Heart right ventricle (tissue), 16 donors: Measurements from ENCODE around the gene SCIN. TPM values are rescaled to one million over a fixed set of nuclear protein-coding genes. Genes with fewer than 3 reads are reported as not detected.

Experiments used
- ATAC-seq, 8 donors: fragments of 200-7000 bp; cut with Tn5 transposase; one replicate each; pipeline ENCODE4 v1.9.1; 2020; ENCODE audit warnings: mild to moderate bottlenecking in 8 of 8, moderate library complexity in 8 of 8, moderate number of reproducible peaks in 1 of 8
- DNase-seq, 2 donors: peaks; one replicate each; pipeline ENCODE4 v3.0.0-alpha.2; 2020
- H3K27ac ChIP-seq, 10 donors: fragments of 200-600 bp; sonication (generic) in 2 of 10; one replicate each; pipeline versions ENCODE4 v1.5.0 to v1.8.0; 2020 to 2022; ENCODE audit warnings: mild to moderate bottlenecking in 3 of 10
- H3K27me3 ChIP-seq, 7 donors: fragments of 200-600 bp; one replicate each; pipeline ENCODE4 v1.8.0; 2021 to 2022; ENCODE audit warnings: mild to moderate bottlenecking in 2 of 7
- H3K36me3 ChIP-seq, 9 donors: fragments of 200-600 bp; sonication (generic) in 1 of 9; one replicate each; pipeline versions ENCODE4 v1.5.0 to v1.8.0; 2020 to 2022; ENCODE audit warnings: mild to moderate bottlenecking in 2 of 9
- H3K4me1 ChIP-seq, 9 donors: fragments of 200-600 bp; sonication (generic) in 1 of 9; one replicate each; pipeline versions ENCODE4 v1.5.0 to v1.8.0; 2020 to 2022; ENCODE audit warnings: mild to moderate bottlenecking in 4 of 9
- H3K4me3 ChIP-seq, 10 donors: fragments of 200-600 bp; sonication (generic) in 2 of 10; one replicate each; pipeline versions ENCODE4 v1.5.0 to v1.8.0; 2020 to 2022; ENCODE audit warnings: mild to moderate bottlenecking in 7 of 10, moderate library complexity in 2 of 10
- H3K9me3 ChIP-seq, 11 donors: fragments of 200-600 bp in 10 of 11; sonication (generic) in 2 of 11; one replicate each; pipeline versions ENCODE4 v1.5.0 to v1.8.0; 2013 to 2022; ENCODE audit warnings: mild to moderate bottlenecking in 2 of 11, control low read depth in 1 of 11, moderate library complexity in 1 of 11
- WGBS, 2 donors: extraction: QIAGEN DNeasy Blood & Tissue Kit; methylation state at CpG; one replicate each; pipeline ENCODE4 v1.1.7; 2013; ENCODE audit warnings: inconsistent platforms in 1 of 2; 5-methylcytosine and 5-hydroxymethylcytosine counted together
- intact Hi-C, 10 donors: fragments of 100-400 bp; cut with DNase I; formaldehyde crosslinking; loops; one replicate each; pipeline versions ENCODE4 v1.11.1 to v1.14.2; 2022
- polyA plus RNA-seq, 2 donors: library from polyadenylated mRNA; stranded (reverse); fragments of 200-250 nt; gene quantifications; one replicate each; pipeline ENCODE4 v1.2.3, GENCODE V29; 2013
- total RNA-seq, 10 donors: library from RNA; stranded (reverse); fragmentation: NEBNext Ultra II Directional in 3 of 10; extraction: Animal tissue kit (Norgen Biotek cat#: 25700) in 3 of 10; gene quantifications; one replicate each; pipeline versions ENCODE4 v1.2.1 to v1.2.4, GENCODE V29; 2021 to 2023
- TF ChIP-seq, protein P1 (sequence below), 9 donors: fragments of 200-600 bp; sonication (generic) in 2 of 9; IDR thresholded peaks; one replicate each; pipeline versions ENCODE4 v1.5.0 to v1.8.0; 2021 to 2022; ENCODE audit warnings: antibody characterized with exemption in 9 of 9, mild to moderate bottlenecking in 5 of 9, moderate library complexity in 1 of 9
- donor health status: Arrhythmogenic right ventricular cardiomyopathy.
- donor health status: ischemic (EF 13 %, LVEDD 7.1; RV severe dilation, severe dysfunction).
- donor health status: healthy with polysubstance abuse.
- donor health status: DM: no; HTN: yes; CAD: no.
- donor health status: DM: no; HTN: no; CAD: no.
- donor health status: ischemic (EF 25% LVEDD 6.9; RV normal size, moderate dysfunction).
- donor health status: ischemic (EF 25% LVEDD 5.7; RV mildly dilated, moderate dysfunction).
- donor health status: healthy.
- donor health status: DM: yes; HTN: yes; CAD: no.
- donor health status: Ischemic cardiomyopathy.
- donor health status: ischemic (EF 35%, LVEDD 5.7; RV mildly dilated, moderate dysfunction).
- donor health status: nonischemic (EF 11% LVEDD 7.7; RV severe dilation, severe dysfunction).
- donor health status: DM: yes; HTN: yes; CAD: no.
- donor health status: PGD.
- donor health status: ischemic (EF 29% LVEDD 5.4; RV normal size, mild dysfunction).
- donor health status: nonischemic (EF 23%, LVEDD 6.1; RV moderate dilation, normal function).

SCIN gene
- total and polyA plus RNA-seq, 12 donors: 0.01 to 1.5 (median 0.32) TPM; not detected in 3

GRCh38 chr7:12692479-12693259, 122.1 kb downstream of the SCIN start:
- intact Hi-C loops: loop anchor here in 1 of 10 donors (10.0 kb wide), 1 partner anchor 132 kb away; no protein-coding TSS in a partner anchor
- H3K4me1 ChIP-seq: peaks cover 0 to 44% (median 21%) of the 10 kb centered on the region in 9 donors
- no peak overlapping the region for H3K4me3 ChIP-seq
- WGBS, 2 donors: 50 to 63% methylated on average over 3 of the region's 3 CpGs
- H3K36me3 ChIP-seq: no peaks in the 10 kb centered on the region
- ATAC-seq: no peak
- no peak for DNase-seq
- no peaks in the 10 kb centered on the region for H3K9me3 ChIP-seq
- no peak overlapping the region for H3K27ac ChIP-seq
- H3K27me3 ChIP-seq: no peaks in the 10 kb centered on the region
- TF ChIP-seq, protein P1, sequence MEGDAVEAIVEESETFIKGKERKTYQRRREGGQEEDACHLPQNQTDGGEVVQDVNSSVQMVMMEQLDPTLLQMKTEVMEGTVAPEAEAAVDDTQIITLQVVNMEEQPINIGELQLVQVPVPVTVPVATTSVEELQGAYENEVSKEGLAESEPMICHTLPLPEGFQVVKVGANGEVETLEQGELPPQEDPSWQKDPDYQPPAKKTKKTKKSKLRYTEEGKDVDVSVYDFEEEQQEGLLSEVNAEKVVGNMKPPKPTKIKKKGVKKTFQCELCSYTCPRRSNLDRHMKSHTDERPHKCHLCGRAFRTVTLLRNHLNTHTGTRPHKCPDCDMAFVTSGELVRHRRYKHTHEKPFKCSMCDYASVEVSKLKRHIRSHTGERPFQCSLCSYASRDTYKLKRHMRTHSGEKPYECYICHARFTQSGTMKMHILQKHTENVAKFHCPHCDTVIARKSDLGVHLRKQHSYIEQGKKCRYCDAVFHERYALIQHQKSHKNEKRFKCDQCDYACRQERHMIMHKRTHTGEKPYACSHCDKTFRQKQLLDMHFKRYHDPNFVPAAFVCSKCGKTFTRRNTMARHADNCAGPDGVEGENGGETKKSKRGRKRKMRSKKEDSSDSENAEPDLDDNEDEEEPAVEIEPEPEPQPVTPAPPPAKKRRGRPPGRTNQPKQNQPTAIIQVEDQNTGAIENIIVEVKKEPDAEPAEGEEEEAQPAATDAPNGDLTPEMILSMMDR (IDR thresholded peaks at IDR 0.05): no peak

GRCh38 chr7:12694817-12695216, 124.3 kb downstream of the SCIN start:
- 43 to 83% methylated on average over 1 of the region's 1 CpG for WGBS, 2 donors
- intact Hi-C loops: loop anchor here in 1 of 10 donors (10.0 kb wide), 1 partner anchor 130 kb away; no protein-coding TSS in a partner anchor

GRCh38 chr7:12695965-12696364, 125.4 kb downstream of the SCIN start:
- H3K4me1 ChIP-seq: peaks cover 0 to 23% (median under 1%) of the 10 kb centered on the region in 9 donors
- no peak for ATAC-seq
- 90 to 92% methylated on average over 1 of the region's 1 CpG for WGBS, 2 donors

More at GRCh38 chr7:12694817-12695216, 124.3 kb downstream of the SCIN start:
- no peaks in the 10 kb centered on the region for H3K27me3 ChIP-seq
- DNase-seq: no peak
- peaks cover 0 to 35% (median 12%) of the 10 kb centered on the region in 9 donors for H3K4me1 ChIP-seq
- TF ChIP-seq, protein P1 (IDR thresholded peaks at IDR 0.05): no peak
- H3K4me3 ChIP-seq: no peak overlapping the region
- no peaks in the 10 kb centered on the region for H3K36me3 ChIP-seq
- H3K27ac ChIP-seq: no peak overlapping the region
- H3K9me3 ChIP-seq: no peaks in the 10 kb centered on the region
- no peak for ATAC-seq

DNA sequence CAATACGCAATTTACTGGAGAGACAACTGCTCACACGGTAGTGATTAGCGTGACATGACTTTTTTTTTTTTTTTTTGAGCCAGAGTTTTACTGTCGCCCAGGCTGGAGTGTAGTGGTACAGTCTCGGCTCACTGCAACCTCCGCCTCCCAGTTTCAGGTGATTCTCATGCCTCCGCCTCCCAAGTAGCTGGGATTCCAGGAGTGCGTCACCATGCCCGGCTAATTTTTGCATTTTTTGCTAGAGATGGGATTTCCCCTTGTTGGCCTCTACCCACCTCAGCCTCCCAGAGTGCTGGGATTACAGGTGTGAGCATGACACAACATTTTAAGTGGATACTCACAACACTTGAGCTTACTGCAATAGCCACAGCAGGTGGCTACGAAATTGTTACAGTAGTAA, 128.8 kb downstream of the SCIN start:
- H3K4me3 ChIP-seq: no peak overlapping the region
- H3K36me3 ChIP-seq: no peaks in the 10 kb centered on the region
- peaks cover 0 to 21% (median 10%) of the 10 kb centered on the region in 11 donors for H3K9me3 ChIP-seq
- WGBS, 2 donors: 94 to 95% methylated on average over 10 of the region's 10 CpGs
- intact Hi-C loops: loop anchor here in 1 of 10 donors (10.0 kb wide), 1 partner anchor 126 kb away; no protein-coding TSS in a partner anchor
- ATAC-seq (no peak), DNase-seq (no peak)
- H3K27me3 ChIP-seq: no peaks in the 10 kb centered on the region
- no peak overlapping the region for H3K27ac ChIP-seq
- TF ChIP-seq, protein P1 (IDR thresholded peaks at IDR 0.05): no peak
- H3K4me1 ChIP-seq: peaks cover 0 to 16% (median 0%) of the 10 kb centered on the region in 9 donors

More at GRCh38 chr7:12695965-12696364, 125.4 kb downstream of the SCIN start:
- Histone ChIP-seq H3K36me3 (no peaks in the 10 kb centered on the region), H3K27ac (no peak overlapping the region), H3K9me3 (peaks cover 0 to 6% (median under 1%) of the 10 kb centered on the region in 11 donors), H3K27me3 (no peaks in the 10 kb centered on the region), H3K4me3 (no peak overlapping the region)
- intact Hi-C loops: loop anchor here in 1 of 10 donors (10.0 kb wide), 1 partner anchor 129 kb away; no protein-coding TSS in a partner anchor
- no peak for DNase-seq
- TF ChIP-seq, protein P1 (IDR thresholded peaks at IDR 0.05): no peak
